Endothelial cell of umbilical vein (primary cell): Measurements from ENCODE around the gene ELMO1. TPM values are rescaled to one million over a fixed set of nuclear protein-coding genes. Genes with fewer than 3 reads are reported as not detected.

Experiments used
- BruUV-seq: library from RNA; stranded (reverse); fragments of 400-500 nt; replicated peaks from 2 replicates; lab custom pipeline; 2021; lab: Mats Ljungman, UMichigan
- CTCF ChIA-PET: fragments of 300-600, 350-600 bp; sonication (Branson Sonifier 250); formaldehyde crosslinking; loops from one replicate; lab custom pipeline; 2021; ENCODE audit warnings: antibody characterized with exemption, inconsistent platforms; lab: Charles Lee
- POLR2A ChIA-PET: fragments of 300-600, 350-600 bp; sonication (Branson Sonifier 250); formaldehyde crosslinking; loops from one replicate; lab custom pipeline; 2021; ENCODE audit warnings: antibody characterized with exemption, inconsistent platforms; lab: Charles Lee
- DNase-seq: peaks from one replicate; pipeline ENCODE4 v3.0.0-alpha.2; 2011; ENCODE audit warnings: low read depth, low spot score
- FAIRE-seq: peaks from 2 replicates; lab custom pipeline; 2011; peaks lifted over from hg19 to GRCh38; lab: Jason Lieb, UNC
- H2AFZ ChIP-seq: 2 replicates; pipeline ENCODE4 v1.6.0; 2012; ENCODE audit warnings: low read depth, low read length, control low read depth, inconsistent platforms
- H3K27ac ChIP-seq: 2 replicates; pipeline ENCODE4 v1.5.1; 2011; ENCODE audit warnings: low read depth, mild to moderate bottlenecking, control low read depth, low read length, moderate library complexity; ENCODE audit not compliant: insufficient read depth
- H3K27me3 ChIP-seq, 2 experiments: 2 replicates each; pipeline versions ENCODE4 v1.6.0 to v1.6.1; 2011; ENCODE audit warnings: low read length in 2 of 2, mixed read lengths in 1 of 2; ENCODE audit not compliant: control insufficient read depth in 2 of 2, insufficient read depth in 2 of 2
- H3K36me3 ChIP-seq, 2 experiments: 2 replicates in 1 of 2; 3 replicates in 1 of 2; pipeline ENCODE4 v1.5.1; 2011; ENCODE audit warnings: low read length in 2 of 2, mild to moderate bottlenecking in 1 of 2, moderate library complexity in 1 of 2; ENCODE audit not compliant: control insufficient read depth in 2 of 2, insufficient read depth in 2 of 2; ENCODE audit errors: extremely low read depth in 1 of 2
- H3K4me1 ChIP-seq: 3 replicates; pipeline ENCODE4 v1.5.1; 2011; ENCODE audit warnings: mild to moderate bottlenecking, low read length; ENCODE audit not compliant: control insufficient read depth, insufficient read depth; ENCODE audit errors: extremely low read depth
- H3K4me2 ChIP-seq: 2 replicates; pipeline ENCODE4 v1.6.1; 2011; ENCODE audit warnings: low read length, control low read depth, mixed read lengths; ENCODE audit not compliant: insufficient read depth
- H3K4me3 ChIP-seq, 3 experiments: fragments of 200-600 bp in 1 of 3; sonication (generic), shearing (Covaris generic) in 1 of 3; replicated peaks in 1 of 3; 2 replicates each; pipeline ENCODE4 v1.5.1; 2011 to 2016; ENCODE audit warnings: control low read depth in 3 of 3, low read length in 3 of 3, mild to moderate bottlenecking in 2 of 3, inconsistent platforms in 1 of 3, low read depth in 1 of 3, moderate library complexity in 1 of 3; ENCODE audit not compliant: insufficient read depth in 1 of 3
- H3K79me2 ChIP-seq: 2 replicates; pipeline ENCODE4 v1.6.0; 2012; ENCODE audit warnings: low read length, inconsistent platforms; ENCODE audit not compliant: control insufficient read depth, insufficient read depth
- H3K9ac ChIP-seq: replicated peaks from 2 replicates; pipeline ENCODE3; 2011; ENCODE audit warnings: low read length, control low read depth; ENCODE audit not compliant: insufficient read depth; ENCODE audit errors: extremely low read depth
- H3K9me1 ChIP-seq: replicated peaks from 3 replicates; pipeline ENCODE4 v1.6.0; 2011; ENCODE audit warnings: mild to moderate bottlenecking, low read length; ENCODE audit not compliant: control insufficient read depth, insufficient read depth; ENCODE audit errors: extremely low read depth
- H3K9me3 ChIP-seq: replicated peaks from 2 replicates; pipeline ENCODE4 v1.5.1; 2012; ENCODE audit warnings: low read length, inconsistent platforms; ENCODE audit not compliant: control insufficient read depth, insufficient read depth
- H4K20me1 ChIP-seq: replicated peaks from 2 replicates; pipeline ENCODE3; 2011; ENCODE audit warnings: mild to moderate bottlenecking, low read length; ENCODE audit not compliant: control insufficient read depth, insufficient read depth; ENCODE audit errors: extremely low read depth
- EZH2 ChIP-seq: IDR thresholded peaks from 2 replicates; pipeline ENCODE4 v1.6.1; 2012; ENCODE audit warnings: borderline replicate concordance, low read depth, mild to moderate bottlenecking, moderate library complexity, low read length, inconsistent platforms; ENCODE audit not compliant: severe bottlenecking
- FOS ChIP-seq: IDR thresholded peaks from 2 replicates; pipeline ENCODE4 v1.6.1; 2011; ENCODE audit warnings: mild to moderate bottlenecking, low read length, moderate library complexity, borderline replicate concordance; ENCODE audit not compliant: insufficient read depth
- GATA2 ChIP-seq: IDR thresholded peaks from 2 replicates; pipeline ENCODE4 v1.7.0; 2011; ENCODE audit warnings: low read depth, mild to moderate bottlenecking, moderate library complexity, mixed read lengths, low read length; ENCODE audit not compliant: insufficient read length, insufficient read depth
- JUN ChIP-seq: IDR thresholded peaks from 2 replicates; pipeline ENCODE4 v1.6.1; 2011; ENCODE audit warnings: borderline replicate concordance, low read depth; ENCODE audit not compliant: insufficient read length, insufficient read depth
- MYC ChIP-seq: IDR thresholded peaks from one replicate; pipeline ENCODE4 v1.6.1; 2011; ENCODE audit warnings: mild to moderate bottlenecking, low read depth, low read length
- POLR2A ChIP-seq: IDR thresholded peaks from 2 replicates; pipeline ENCODE4 v1.6.1; 2012; ENCODE audit warnings: low read depth, mild to moderate bottlenecking, control low read depth, low read length
- POLR2AphosphoS5 ChIP-seq: IDR thresholded peaks from 2 replicates; pipeline ENCODE4 v1.6.1; 2012; ENCODE audit warnings: low read depth, mild to moderate bottlenecking, control low read depth, low read length, moderate library complexity; ENCODE audit not compliant: insufficient read depth
- dilution Hi-C: fragments of 300-500 bp; cut with MboI; formaldehyde crosslinking; loops from one replicate; pipeline ENCODE4 v1.15.0; 2019; ENCODE audit warnings: low sequenced_read_pairs; ENCODE audit not compliant: extremely low pct_ligation_motif_present
- intact Hi-C: fragments of 100-400 bp; cut with micrococcal nuclease; formaldehyde crosslinking; loops from one replicate; pipeline ENCODE4 v1.10.0; 2022
- polyA plus RNA-seq, 4 experiments: library from polyadenylated mRNA; depleted of rRNA in 3 of 4; stranded (reverse) in 3 of 4; unstranded in 1 of 4; fragments of >200 nt; gene quantifications; 2 replicates each; pipeline versions ENCODE4 v1.2.1 to v1.2.3, GENCODE V29; 2011 to 2012; ENCODE audit warnings: missing spikeins in 1 of 4
- total RNA-seq: library from RNA; stranded (reverse); gene quantifications from 2 replicates; pipeline ENCODE4 v1.2.3, GENCODE V29; 2021
- TF ChIP-seq, protein P1 (sequence below), 2 donors: IDR thresholded peaks; 1 replicate in 1 of 2; 2 replicates in 1 of 2; pipeline ENCODE4 v1.5.1; 2011; ENCODE audit warnings: low read length in 2 of 2, mild to moderate bottlenecking in 2 of 2, moderate library complexity in 2 of 2, control low read depth in 1 of 2, inconsistent platforms in 1 of 2, low read depth in 1 of 2; ENCODE audit not compliant: insufficient read depth in 1 of 2; ENCODE audit errors: extremely low read depth in 1 of 2
- TF ChIP-seq, protein P2 (sequence below): IDR thresholded peaks from 2 replicates; pipeline ENCODE4 v1.6.1; 2011; ENCODE audit not compliant: insufficient read depth, insufficient read length

The ELMO1 gene
- total and polyA plus RNA-seq, 2 donors (not counting 3 experiments of a cell fraction or from before 2014, with no cell fraction given): 17.0 to 30.6 TPM

DNA sequence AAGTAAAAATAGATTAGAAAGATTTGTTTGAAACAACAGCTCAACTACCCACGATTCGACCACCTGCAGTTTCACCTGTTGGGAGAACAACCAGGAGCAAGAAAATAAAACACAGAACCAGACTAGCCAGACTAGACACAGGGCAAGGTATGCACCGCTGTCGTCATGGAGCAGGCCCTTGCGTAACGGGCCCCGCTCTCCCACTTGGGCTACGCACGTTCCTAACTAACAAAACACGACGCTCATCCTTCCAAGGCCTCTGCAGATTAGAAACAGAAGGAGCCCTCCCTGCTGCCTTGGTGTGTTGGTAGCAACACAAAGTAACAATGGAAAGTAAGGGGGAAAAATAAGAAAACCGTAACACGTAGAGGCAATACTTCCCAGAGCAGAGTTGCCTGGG, 45.1 kb upstream of the ELMO1 start:
- Histone ChIP-seq H3K4me3 (no peak overlapping the region), H4K20me1 (no peaks in the 10 kb centered on the region), H2AFZ (no peak overlapping the region), H3K4me1 (no peaks in the 10 kb centered on the region), H3K36me3 (no peaks in the 10 kb centered on the region), H3K27me3 (no peaks in the 10 kb centered on the region), H3K4me2 (no peak overlapping the region), H3K9me3 (no peaks in the 10 kb centered on the region), H3K27ac (no peak overlapping the region), H3K9ac (no peak overlapping the region), H3K9me1 (no peaks in the 10 kb centered on the region), H3K79me2 (no peaks in the 10 kb centered on the region)
- DNase-seq (no peak), FAIRE-seq (no peak)
- dilution Hi-C loops: no loop called here
- ChIA-PET CTCF (interaction anchor here (1.0 to 6.7 kb wide), 7 partner anchors 13 to 285 kb away, joined by 3 to 94 read pairs (median 28); no protein-coding TSS in a partner anchor), POLR2A (no interaction called here)
- TF ChIP-seq, protein P1, sequence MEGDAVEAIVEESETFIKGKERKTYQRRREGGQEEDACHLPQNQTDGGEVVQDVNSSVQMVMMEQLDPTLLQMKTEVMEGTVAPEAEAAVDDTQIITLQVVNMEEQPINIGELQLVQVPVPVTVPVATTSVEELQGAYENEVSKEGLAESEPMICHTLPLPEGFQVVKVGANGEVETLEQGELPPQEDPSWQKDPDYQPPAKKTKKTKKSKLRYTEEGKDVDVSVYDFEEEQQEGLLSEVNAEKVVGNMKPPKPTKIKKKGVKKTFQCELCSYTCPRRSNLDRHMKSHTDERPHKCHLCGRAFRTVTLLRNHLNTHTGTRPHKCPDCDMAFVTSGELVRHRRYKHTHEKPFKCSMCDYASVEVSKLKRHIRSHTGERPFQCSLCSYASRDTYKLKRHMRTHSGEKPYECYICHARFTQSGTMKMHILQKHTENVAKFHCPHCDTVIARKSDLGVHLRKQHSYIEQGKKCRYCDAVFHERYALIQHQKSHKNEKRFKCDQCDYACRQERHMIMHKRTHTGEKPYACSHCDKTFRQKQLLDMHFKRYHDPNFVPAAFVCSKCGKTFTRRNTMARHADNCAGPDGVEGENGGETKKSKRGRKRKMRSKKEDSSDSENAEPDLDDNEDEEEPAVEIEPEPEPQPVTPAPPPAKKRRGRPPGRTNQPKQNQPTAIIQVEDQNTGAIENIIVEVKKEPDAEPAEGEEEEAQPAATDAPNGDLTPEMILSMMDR (IDR thresholded peaks at IDR 0.05; ENCODE audit: extremely low read depth in 1 of 2, insufficient read depth in 1 of 2, low read depth in 1 of 2, low read length in 2 of 2): no peak
- TF ChIP-seq POLR2AphosphoS5 (no peak), JUN (no peak), POLR2A (no peak), EZH2 (no peak), GATA2 (no peak), FOS (no peak), MYC (no peak)
- TF ChIP-seq, protein P2, sequence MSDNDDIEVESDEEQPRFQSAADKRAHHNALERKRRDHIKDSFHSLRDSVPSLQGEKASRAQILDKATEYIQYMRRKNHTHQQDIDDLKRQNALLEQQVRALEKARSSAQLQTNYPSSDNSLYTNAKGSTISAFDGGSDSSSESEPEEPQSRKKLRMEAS: no peak
- no TSS peak for BruUV-seq
- intact Hi-C loops: loop anchor here (2.0 kb wide), 1 partner anchor 45 kb away; the partner anchor contains the start of gene ELMO1
